HL-60 (cell line): ENCODE data around the gene PRDM16.

Experiments used
- DNase-seq, 2 experiments: peaks; one replicate each; pipeline ENCODE4 v3.0.0-alpha.2; 2010 to 2020; ENCODE audit warnings: low read depth in 1 of 2, low spot score in 1 of 2
- H3K27ac ChIP-seq: fragments of 250-450 bp; sonication (Bioruptor Pico); replicated peaks from 2 replicates; pipeline ENCODE4 v1.5.1; 2020; ENCODE audit warnings: mild to moderate bottlenecking, moderate library complexity
- H3K27me3 ChIP-seq: fragments of 250-450 bp; sonication (Bioruptor Pico); 2 replicates; pipeline ENCODE4 v1.5.1; 2021; ENCODE audit warnings: mild to moderate bottlenecking, moderate library complexity; ENCODE audit not compliant: insufficient read depth, poor library complexity, severe bottlenecking
- H3K4me3 ChIP-seq: replicated peaks from 2 replicates; pipeline ENCODE4 v1.5.1; 2011; ENCODE audit warnings: mild to moderate bottlenecking, control low read depth, low read length; ENCODE audit not compliant: insufficient read depth
- CTCF ChIP-seq: IDR thresholded peaks from one replicate; pipeline ENCODE4 v1.5.1; 2011; ENCODE audit warnings: low read length, control low read depth, inconsistent platforms; ENCODE audit not compliant: insufficient read depth
- GABPA ChIP-seq: IDR thresholded peaks from 2 replicates; pipeline ENCODE4 v1.6.1; 2012; ENCODE audit warnings: low read depth
- POLR2AphosphoS5 ChIP-seq: IDR thresholded peaks from 2 replicates; pipeline ENCODE4 v1.6.1; 2012; ENCODE audit warnings: low read depth
- REST ChIP-seq: IDR thresholded peaks from 2 replicates; pipeline ENCODE4 v1.6.1; 2012; ENCODE audit warnings: low read depth; ENCODE audit not compliant: insufficient replicate concordance
- SPI1 ChIP-seq: IDR thresholded peaks from 2 replicates; pipeline ENCODE4 v1.6.1; 2012; ENCODE audit warnings: low read depth, mild to moderate bottlenecking, borderline replicate concordance

Gene PRDM16

GRCh38 chr1:3396411-3396810, 327.4 kb downstream of the PRDM16 start:
- peaks cover 14% of the 10 kb centered on the region for H3K27me3 ChIP-seq
- TF ChIP-seq REST (no peak), CTCF (no peak), POLR2AphosphoS5 (no peak), SPI1 (no peak), GABPA (no peak)
- no peak overlapping the region for H3K4me3 ChIP-seq
- H3K27ac ChIP-seq: no peak overlapping the region
- no peak for DNase-seq

GRCh38 chr1:3397311-3397710, 328.3 kb downstream of the PRDM16 start:
- DNase-seq: no peak
- Histone ChIP-seq H3K27ac (no peak overlapping the region), H3K27me3 (peaks cover 14% of the 10 kb centered on the region), H3K4me3 (no peak overlapping the region)
- TF ChIP-seq SPI1 (no peak), GABPA (no peak), REST (no peak), POLR2AphosphoS5 (no peak), CTCF (no peak)

GRCh38 chr1:3398396-3399140, 329.6 kb downstream of the PRDM16 start:
- H3K27me3 ChIP-seq: peaks cover 6% of the 10 kb centered on the region

More at GRCh38 chr1:3398396-3399140, 329.6 kb downstream of the PRDM16 start:
- H3K4me3 ChIP-seq: no peak overlapping the region
- TF ChIP-seq SPI1 (no peak), CTCF (no peak), POLR2AphosphoS5 (no peak), GABPA (no peak)
- DNase-seq: no peak
- H3K27ac ChIP-seq: no peak overlapping the region
